ENCODE data around the gene MRPL53. TPM values are rescaled to one million over a fixed set of nuclear protein-coding genes. Genes with fewer than 3 reads are reported as not detected.

MRPL53 gene
- total and polyA plus RNA-seq, 2 of the 13 experiments (the other 11 are each of a cell fraction or from before 2014, with no cell fraction given): 34.3 to 51.9 TPM

DNA sequence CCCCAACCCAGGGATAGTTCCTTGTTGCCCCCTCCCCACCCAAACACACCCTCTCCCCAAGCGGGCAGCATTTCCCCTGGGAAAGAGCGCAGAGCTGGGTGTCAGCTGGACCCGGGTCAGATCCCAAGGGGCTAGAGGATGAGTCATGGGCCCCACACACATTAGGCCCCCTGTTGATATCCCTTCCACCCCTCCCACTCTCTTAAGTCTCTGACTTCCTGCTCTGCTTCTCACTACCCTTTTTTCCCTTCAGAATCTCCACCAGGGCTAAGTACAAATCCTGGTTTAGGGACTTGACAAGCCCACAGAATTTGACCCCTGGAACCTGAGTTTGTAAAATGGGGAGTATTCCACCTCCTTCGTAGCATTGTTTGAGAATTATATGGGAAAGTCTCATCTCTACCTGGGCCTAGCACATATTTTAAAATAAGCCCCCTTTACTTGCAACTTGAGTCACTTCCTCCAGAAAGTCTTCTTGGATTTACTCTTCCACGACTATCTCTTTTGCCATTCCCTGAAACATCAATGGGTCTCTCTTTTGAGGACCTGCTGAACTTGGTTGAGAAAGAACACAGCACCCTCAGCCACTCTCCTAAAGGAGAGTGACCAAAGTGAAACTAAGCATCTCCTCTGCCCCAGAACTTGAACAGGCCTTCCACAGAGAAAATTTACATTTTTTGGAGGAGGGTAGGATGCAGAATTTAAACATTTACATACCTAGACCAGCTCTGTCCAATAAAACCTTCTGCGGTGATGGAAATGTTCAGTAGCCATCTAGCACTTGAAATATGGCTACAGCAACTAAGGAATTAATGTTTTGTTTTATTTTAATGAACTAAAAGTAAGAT lies 35.4 kb downstream of the MRPL53 start:
- intact Hi-C loops (cut with micrococcal nuclease; ENCODE audit: unreplicated experiment) (no loop called here), in situ Hi-C loops (cut with HindIII; ENCODE audit: extremely low pct_ligation_motif_present, low pct_unique_long_range_greater_than_20kb) (no loop called here)
- Histone ChIP-seq H2AFZ (ENCODE audit: low read length) (no peak overlapping the region), H3K36me3 (replicated peaks in 1 of 2; ENCODE audit: control insufficient read depth in 1 of 2, insufficient read depth in 2 of 2, low read length in 2 of 2) (peaks cover 30 to 58% of the 10 kb centered on the region in 2 experiments), H3K4me2 (ENCODE audit: low read depth, low read length) (no peak overlapping the region), H3K9me3 (ENCODE audit: low read length) (no peaks in the 10 kb centered on the region), H3K79me2 (ENCODE audit: insufficient read depth, low read length) (peaks cover 82% of the 10 kb centered on the region), H3K4me1 (ENCODE audit: insufficient read depth, low read length) (peaks cover 52% of the 10 kb centered on the region), H3K9ac (ENCODE audit: insufficient read depth, low read depth, low read length) (no peak overlapping the region), H3K4me3 (replicated peaks in 1 of 3; ENCODE audit: insufficient read depth in 1 of 3, low read depth in 2 of 3, low read length in 3 of 3) (no peak overlapping the region), H3K27me3 (ENCODE audit: control insufficient read depth in 1 of 2, insufficient read depth in 2 of 2, low read length in 2 of 2) (no peaks in the 10 kb centered on the region; a peak in 1 of 5 replicates), H4K20me1 (ENCODE audit: insufficient read depth, low read length) (peaks cover 53% of the 10 kb centered on the region), H3K27ac (ENCODE audit: extremely low read length, insufficient read depth, low read length) (no peak overlapping the region)
- DNase-seq (ENCODE audit: low spot score): no peak
- ChIA-PET POLR2A (interaction anchor here (5.1 kb wide), 1 partner anchor 9 kb away, joined by 272 read pairs; no protein-coding TSS in a partner anchor), CTCF (ENCODE audit: low intra/inter-chr PET ratio, low total read pairs) (no interaction called here)
- ATAC-seq: no peak
- 97% methylated on average over 6 of the region's 6 CpGs for WGBS (ENCODE audit: low lambda C conversion rate)
- no TSS peak for BruUV-seq (replicated peaks)
- FAIRE-seq: no peak
- no peak for TF ChIP-seq ELK4 (CRISPR knock-in tag; IDR thresholded peaks at IDR 0.05; ENCODE audit: borderline replicate concordance)
- no peak for TF ChIP-seq SNRNP70 (IDR thresholded peaks at IDR 0.05; ENCODE audit: low read depth, low read length)
- no peak for TF ChIP-seq NAIF1 (CRISPR knock-in tag; IDR thresholded peaks at IDR 0.05; ENCODE audit: borderline replicate concordance)
- no peak for TF ChIP-seq TRIM24 (CRISPR knock-in tag; IDR thresholded peaks at IDR 0.05)
- no peak for TF ChIP-seq ZNF138 (CRISPR knock-in tag; IDR thresholded peaks at IDR 0.05; ENCODE audit: low read depth)
- TF ChIP-seq KMT2B (CRISPR knock-in tag; IDR thresholded peaks at IDR 0.05): no peak
- TF ChIP-seq CBX2 (IDR thresholded peaks at IDR 0.05; ENCODE audit: low read depth, low read length): no peak
- TF ChIP-seq CBX2 (CRISPR knock-in tag; IDR thresholded peaks at IDR 0.05; ENCODE audit: low read depth): no peak
- TF ChIP-seq BCLAF1 (IDR thresholded peaks at IDR 0.05): no peak

Measured in HepG2 (cell line).